Right ventricle myocardium superior (tissue), 1 donor: Measurements from ENCODE around the gene SENP2. TPM values are rescaled to one million over a fixed set of nuclear protein-coding genes. Genes with fewer than 3 reads are reported as not detected.
"Not testable (repeated sequence)": the region's sequence is repeated elsewhere in the genome, so short reads cannot be mapped to it uniquely, and the experiment has no call there.

Experiments used
- ATAC-seq: fragments of 200-7000 bp; cut with Tn5 transposase; one replicate; pipeline ENCODE4 v1.9.1; 2020; ENCODE audit warnings: mild to moderate bottlenecking; ENCODE audit not compliant: poor library complexity
- DNase-seq: peaks from one replicate; pipeline ENCODE4 v3.0.0-alpha.2; 2020
- intact Hi-C: fragments of 100-400 bp; cut with DNase I; formaldehyde crosslinking; loops from one replicate; pipeline ENCODE4 v1.11.2; 2022
- long read RNA-seq: library from polyadenylated mRNA; unstranded; transcript quantifications from one replicate; pipeline ENCODE4 v2.0.0, GENCODE V29; 2021
- total RNA-seq: library from RNA; stranded (reverse); fragmentation: NEBNext Ultra II Directional; extraction: Animal tissue kit (Norgen Biotek cat#: 25700); gene quantifications from one replicate; pipeline ENCODE4 v1.2.1, GENCODE V29; 2021
- donor health status: DM: no; HTN: yes; CAD: no; lungs with severe emphysema.

SENP2 gene
- total RNA-seq, result 27.0 TPM
- long read RNA-seq, full-length matches to known transcripts, result 43 of 61 reads
- long read RNA-seq, partial matches to known transcripts, result 3 of 61 reads
- long read RNA-seq, other reads (novel, unspliced or antisense), result 15 of 61 reads

- intact Hi-C loops, result no loop called here
- peak; percentile 98 for ATAC-seq
Observed at GRCh38 chr3:185585859-185586685, at the start of gene SENP2. TSS of gene SENP2 (plus strand) at chr3:185586295. CDS start at chr3:185586414, 119 bp downstream.

DNA sequence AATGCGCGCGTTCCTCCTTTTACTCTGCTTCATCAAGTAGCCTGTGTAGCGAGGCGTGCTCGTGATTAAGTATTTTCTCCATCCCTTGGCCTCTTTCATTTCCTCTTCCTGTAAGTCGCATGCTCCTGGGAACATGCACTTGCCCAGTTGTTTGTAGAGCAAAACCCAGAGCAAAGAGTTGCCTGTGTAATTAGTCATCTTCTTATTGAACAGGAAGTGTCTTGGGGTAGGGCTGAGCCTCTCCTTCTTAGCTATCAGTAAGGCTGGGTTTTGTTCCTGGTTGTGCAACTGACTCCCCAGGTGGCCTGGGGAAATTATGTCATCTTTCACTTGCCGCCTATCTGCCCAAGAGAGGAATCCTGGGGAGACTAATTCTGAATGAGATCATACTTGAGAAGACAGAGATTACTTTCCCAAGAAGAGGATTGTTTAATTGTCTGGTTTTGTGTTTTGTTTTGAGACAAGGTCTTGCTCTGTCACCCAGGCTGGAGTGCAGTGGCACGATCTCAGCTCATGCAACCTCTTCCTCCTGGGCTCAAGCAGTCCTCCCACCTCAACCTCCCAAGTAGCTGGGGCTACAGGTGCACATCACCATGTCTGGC lies 48.6 kb upstream of the SENP2 start:
- intact Hi-C loops, result no loop called here
- DNase-seq, result peak; percentile 52
- peak; percentile 91 for ATAC-seq

More at GRCh38 chr3:185585859-185586685, at the start of gene SENP2:
- DNase-seq, result peak; percentile 99

- intact Hi-C loops, result no loop called here
- DNase-seq, result no peak
Observed at GRCh38 chr3:185539934-185540333, 46.2 kb upstream of the SENP2 start.

GRCh38 chr3:185540695-185541094 lies 45.4 kb upstream of the SENP2 start:
- ATAC-seq (no peak), DNase-seq (no peak)
- intact Hi-C loops, result no loop called here

More at GRCh38 chr3:185539934-185540333, 46.2 kb upstream of the SENP2 start:
- no peak for ATAC-seq

GRCh38 chr3:185549122-185549521 lies 37.0 kb upstream of the SENP2 start:
- intact Hi-C loops, result no loop called here
- DNase-seq, result no peak
- peak; percentile 55 for ATAC-seq

DNA sequence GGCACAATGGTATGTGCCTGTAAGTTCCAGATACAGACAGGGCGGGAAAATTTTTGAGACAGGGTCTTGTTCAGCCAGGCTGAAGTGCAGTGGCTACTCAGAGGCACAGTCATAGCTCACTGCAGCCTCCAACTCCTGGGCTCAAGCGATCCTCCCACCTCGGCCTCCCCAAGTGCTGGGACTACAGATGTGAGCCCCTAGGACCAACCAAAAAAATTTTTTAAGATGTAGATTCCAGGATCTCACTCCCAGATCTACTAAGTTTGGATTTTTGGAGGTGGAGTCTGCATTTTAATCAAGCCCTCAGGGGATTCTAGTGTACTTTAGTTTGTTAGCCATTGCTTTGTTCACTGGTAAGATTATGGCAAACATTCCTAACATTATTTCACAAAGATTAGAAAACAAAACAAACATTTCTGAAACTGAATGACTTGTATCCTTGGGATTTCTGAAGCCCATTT lies 36.4 kb upstream of the SENP2 start:
- intact Hi-C loops, result no loop called here
- DNase-seq (no peak), ATAC-seq (peak; percentile 20)

DNA sequence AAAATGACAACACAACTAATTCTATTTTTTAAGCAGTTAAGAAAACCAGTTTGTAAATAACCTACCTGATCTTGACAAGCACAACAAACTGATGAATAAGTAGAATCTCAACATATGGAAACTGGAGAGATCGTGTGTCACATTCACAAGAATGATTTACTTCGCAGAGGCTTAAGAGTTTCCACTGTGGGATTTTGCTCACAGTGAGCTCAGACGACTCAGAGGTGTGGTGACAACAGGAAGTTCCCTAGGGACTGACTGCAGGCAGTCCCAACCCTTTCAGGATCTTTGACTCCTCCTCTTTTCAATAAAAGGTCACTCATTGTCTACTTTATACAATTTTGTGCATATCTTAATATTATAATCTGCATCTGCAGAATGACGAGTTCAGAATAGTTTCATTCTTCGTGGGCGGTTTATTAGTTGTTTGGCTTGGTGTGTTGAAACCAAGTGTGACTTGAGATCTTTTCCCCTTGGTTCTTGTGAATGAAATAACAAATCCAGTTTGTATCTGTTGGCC lies 33.7 kb upstream of the SENP2 start, which contains the start of gene LIPH:
TSS of gene LIPH (minus strand) at position 231 of the 520 bp plus-strand sequence. CDS start at position 114, 117 bp downstream.
- ATAC-seq (peak; percentile 45), DNase-seq (no peak)
- intact Hi-C loops, result no loop called here

- no peak for ATAC-seq
- intact Hi-C loops, result loop anchor here (5.0 kb wide), 1 partner anchor 58 kb away; the partner anchor contains the start of gene TMEM41A
- no peak for DNase-seq
Observed at GRCh38 chr3:185555101-185555501, 31.0 kb upstream of the SENP2 start.

GRCh38 chr3:185555860-185556347 lies 30.2 kb upstream of the SENP2 start:
- ATAC-seq (no peak), DNase-seq (no peak)
- intact Hi-C loops, result loop anchor here (5.0 kb wide), 1 partner anchor 59 kb away; the partner anchor contains the start of gene TMEM41A

DNA sequence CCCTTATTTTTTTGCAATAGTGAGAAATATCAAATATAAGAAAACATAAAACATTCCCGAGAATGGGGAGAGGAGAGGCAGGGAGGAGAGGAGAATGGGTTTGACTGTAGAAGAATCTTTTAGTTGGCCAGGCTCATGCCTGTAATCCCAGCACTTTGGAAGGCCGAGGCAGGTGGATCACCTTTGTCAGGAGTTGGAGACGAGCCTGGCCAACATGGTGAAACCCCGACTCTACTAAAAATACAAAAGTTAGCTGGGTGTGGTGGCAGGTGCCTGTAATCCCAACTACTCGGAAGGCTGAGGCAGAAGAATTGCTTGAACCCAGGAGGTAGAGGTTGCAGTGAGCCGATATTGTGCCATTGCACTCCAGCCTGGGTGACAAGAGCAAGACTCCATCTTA lies 29.5 kb upstream of the SENP2 start:
- DNase-seq, ATAC-seq: not testable (repeated sequence)
- intact Hi-C loops, result loop anchor here (5.0 kb wide), 1 partner anchor 59 kb away; the partner anchor contains the start of gene TMEM41A

GRCh38 chr3:185558395-185558794 lies 27.7 kb upstream of the SENP2 start:
- ATAC-seq, result peak; percentile 48

DNA sequence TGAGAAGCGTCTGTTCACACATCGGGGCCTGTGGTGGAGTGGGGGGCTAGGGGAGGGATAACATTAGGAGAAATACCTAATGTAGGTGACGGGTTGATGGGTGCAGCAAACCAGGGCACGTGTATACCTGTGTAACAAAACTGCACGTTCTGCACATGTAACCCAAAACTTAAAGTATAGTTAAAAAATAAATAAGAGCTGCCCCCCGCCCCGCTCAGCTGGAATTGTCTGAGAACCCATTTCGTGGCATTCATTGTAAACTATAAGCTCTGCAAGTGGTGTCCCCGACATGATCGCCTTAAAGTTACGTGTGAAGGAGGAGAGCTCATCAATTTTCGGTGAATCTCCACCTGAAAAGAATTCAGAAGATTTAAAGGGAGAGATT lies 26.4 kb upstream of the SENP2 start:
- ATAC-seq (no peak), DNase-seq (no peak)
- intact Hi-C loops, result loop anchor here (5.0 kb wide), 1 partner anchor 62 kb away; the partner anchor contains the start of gene TMEM41A

More at GRCh38 chr3:185558395-185558794, 27.7 kb upstream of the SENP2 start:
- DNase-seq, result no peak
- intact Hi-C loops, result loop anchor here (5.0 kb wide), 1 partner anchor 61 kb away; the partner anchor contains the start of gene TMEM41A

- ATAC-seq, result no peak
- DNase-seq, result no peak
- intact Hi-C loops, result no loop called here
Observed at GRCh38 chr3:185560676-185561075, 25.4 kb upstream of the SENP2 start.

GRCh38 chr3:185561374-185561943 lies 24.6 kb upstream of the SENP2 start:
- intact Hi-C loops, result no loop called here
- DNase-seq, result peak; percentile 66
- ATAC-seq, result peak; percentile 52

DNA sequence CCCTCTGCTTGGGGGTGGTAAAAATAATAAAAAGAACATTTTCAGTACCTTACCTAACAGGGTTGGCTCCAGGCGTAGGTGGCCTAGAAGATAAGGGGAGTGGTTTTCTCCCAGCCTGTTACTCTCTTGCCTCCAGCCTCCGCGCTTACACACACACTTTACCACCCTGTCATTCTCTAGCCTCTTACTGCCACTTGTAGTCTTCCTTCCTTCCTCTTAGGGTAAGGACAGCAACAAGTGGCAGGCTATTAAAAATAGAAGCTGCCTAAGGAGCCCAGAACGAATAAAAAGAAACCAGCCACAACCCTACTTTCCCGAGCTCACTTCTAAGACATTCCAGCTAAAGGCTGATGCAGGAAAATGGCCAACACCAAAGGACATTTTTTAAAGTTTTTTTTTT lies 24.1 kb upstream of the SENP2 start:
- peak; percentile 43 for ATAC-seq
- intact Hi-C loops, result no loop called here
- no peak for DNase-seq

DNA sequence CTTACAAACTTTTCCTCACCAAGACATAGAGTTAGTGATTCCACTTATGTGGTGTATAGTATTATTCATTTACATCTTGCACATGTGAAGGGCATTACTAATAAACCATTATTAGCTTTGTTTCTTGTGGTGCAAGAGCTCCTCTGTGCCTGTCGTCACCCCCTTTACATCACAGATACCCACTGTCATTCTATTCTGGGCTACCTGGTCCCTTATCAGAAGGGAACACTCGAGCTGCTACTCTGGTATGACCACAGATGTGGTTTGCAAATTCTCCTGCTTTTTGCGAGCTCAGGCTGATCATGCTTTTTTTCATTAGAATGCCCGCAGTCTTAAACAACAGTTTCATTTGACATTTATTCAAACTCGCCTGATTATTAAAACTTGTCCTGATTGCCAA lies 13.9 kb upstream of the SENP2 start:
- no peak for ATAC-seq
- intact Hi-C loops, result no loop called here
- DNase-seq, result no peak

GRCh38 chr3:185575108-185575869 lies 10.8 kb upstream of the SENP2 start:
- not testable (repeated sequence) for DNase-seq
- ATAC-seq, result peak; percentile 65
- intact Hi-C loops, result loop anchor here (5.0 kb wide), 1 partner anchor 73 kb away; no protein-coding TSS in a partner anchor

- no peak for DNase-seq
- no peak for ATAC-seq
- intact Hi-C loops, result no loop called here
Observed at GRCh38 chr3:185582236-185582635, 3.9 kb upstream of the SENP2 start.
